Endodermal cell (in vitro differentiated cells): Measurements from ENCODE around the gene PCDHB4. TPM values are rescaled to one million over a fixed set of nuclear protein-coding genes. Genes with fewer than 3 reads are reported as not detected.

Experiments
- total RNA-seq, 2 donors: library from RNA; stranded (reverse); fragmentation: NEBNext Ultra II Directional in 1 of 2; extraction: Animal tissue kit (Norgen Biotek cat#: 25700) in 1 of 2; gene quantifications; 2 replicates in 1 of 2; 3 replicates in 1 of 2; pipeline ENCODE4 v1.2.1, GENCODE V29; 2021

The PCDHB4 gene
- total RNA-seq, 2 donors from 2014 or later, result 1.7 to 3.3 TPM

Other genes starting within 250 kb of the PCDHB4 start
- 10 to 100 TPM; 11.2 to 13.8 TPM for gene PCDHA12, start 246.5 kb upstream of the PCDHB4 start, total RNA-seq
- 1 to 10 TPM; 1.2 to 3.8 TPM for gene PCDHA13, start 239.7 kb upstream of the PCDHB4 start, total RNA-seq
- 1 to 10 TPM; 3.2 to 6.1 TPM for gene PCDHAC1, start 195.5 kb upstream of the PCDHB4 start, total RNA-seq
- gene PCDHAC2, start 155.3 kb upstream of the PCDHB4 start, total RNA-seq, result 1 to 10 TPM in 1 of 2 donors, under 1 TPM in 1; 0.49 to 2.4 TPM
- under 1 TPM in 1 of 2 donors, not detected in 1; 0.04 TPM for gene PCDHB1, start 70.4 kb upstream of the PCDHB4 start, total RNA-seq
- gene PCDHB2, start 27.2 kb upstream of the PCDHB4 start, total RNA-seq, result 10 to 100 TPM; 28.4 to 32.1 TPM
- 10 to 100 TPM in 1 of 2 donors, 1 to 10 TPM in 1; 4.3 to 17.7 TPM for gene PCDHB3, start 21.3 kb upstream of the PCDHB4 start, total RNA-seq
- gene PCDHB5, start 13.4 kb downstream of the PCDHB4 start, total RNA-seq, result 10 to 100 TPM in 1 of 2 donors, 1 to 10 TPM in 1; 2.4 to 43.5 TPM
- gene PCDHB6, start 28.2 kb downstream of the PCDHB4 start, total RNA-seq, result 1 to 10 TPM in 1 of 2 donors, under 1 TPM in 1; 0.66 to 2.0 TPM
- gene PCDHB7, start 50.8 kb downstream of the PCDHB4 start, total RNA-seq, result under 1 TPM; 0.42 to 0.75 TPM
- gene PCDHB8, start 56.0 kb downstream of the PCDHB4 start, total RNA-seq, result 1 to 10 TPM in 1 of 2 donors, under 1 TPM in 1; 0.71 to 3.6 TPM
- gene PCDHB16, start 60.6 kb downstream of the PCDHB4 start, total RNA-seq, result 10 to 100 TPM in 1 of 2 donors, 1 to 10 TPM in 1; 9.7 to 14.8 TPM
- 1 to 10 TPM; 3.2 to 5.1 TPM for gene PCDHB9, start 65.3 kb downstream of the PCDHB4 start, total RNA-seq
- gene PCDHB10, start 70.5 kb downstream of the PCDHB4 start, total RNA-seq, result 1 to 10 TPM; 2.9 to 3.5 TPM
- 1 to 10 TPM; 2.6 to 4.7 TPM for gene PCDHB11, start 77.8 kb downstream of the PCDHB4 start, total RNA-seq
- 1 to 10 TPM; 1.6 to 5.0 TPM for gene PCDHB12, start 86.9 kb downstream of the PCDHB4 start, total RNA-seq
- 1 to 10 TPM; 1.8 to 3.3 TPM for gene PCDHB13, start 92.1 kb downstream of the PCDHB4 start, total RNA-seq
- gene PCDHB14, start 101.5 kb downstream of the PCDHB4 start, total RNA-seq, result 1 to 10 TPM; 2.6 to 2.8 TPM
- gene PCDHB15, start 123.6 kb downstream of the PCDHB4 start, total RNA-seq, result 1 to 10 TPM; 3.7 to 9.8 TPM
- under 1 TPM; 0.55 to 0.68 TPM for gene SLC25A2, start 182.2 kb downstream of the PCDHB4 start, total RNA-seq
- 10 to 100 TPM; 85.4 to 99.0 TPM for gene TAF7, start 199.0 kb downstream of the PCDHB4 start, total RNA-seq
- gene PCDHGA1, start 208.7 kb downstream of the PCDHB4 start, total RNA-seq, result 1 to 10 TPM in 1 of 2 donors, under 1 TPM in 1; 0.38 to 2.2 TPM
- 1 to 10 TPM in 1 of 2 donors, under 1 TPM in 1; 0.09 to 2.0 TPM for gene PCDHGA2, start 216.9 kb downstream of the PCDHB4 start, total RNA-seq
- gene PCDHGA3, start 222.0 kb downstream of the PCDHB4 start, total RNA-seq, result 1 to 10 TPM in 1 of 2 donors, not detected in 1; 4.3 TPM
- gene PCDHGB1, start 228.3 kb downstream of the PCDHB4 start, total RNA-seq, result 1 to 10 TPM; 1.4 to 6.6 TPM
- 1 to 10 TPM in 1 of 2 donors, under 1 TPM in 1; 0.86 to 5.0 TPM for gene PCDHGA4, start 233.2 kb downstream of the PCDHB4 start, total RNA-seq
- 1 to 10 TPM; 1.6 to 5.2 TPM for gene PCDHGB2, start 238.2 kb downstream of the PCDHB4 start, total RNA-seq
- 1 to 10 TPM in 1 of 2 donors, under 1 TPM in 1; 0.51 to 3.0 TPM for gene PCDHGA5, start 242.3 kb downstream of the PCDHB4 start, total RNA-seq
- 1 to 10 TPM in 1 of 2 donors, under 1 TPM in 1; 0.40 to 4.6 TPM for gene PCDHGB3, start 248.4 kb downstream of the PCDHB4 start, total RNA-seq